SKM-1 (cell line): ENCODE results near the gene HOXD11.

Experiments used
- DNase-seq: peaks from one replicate; lab custom pipeline; 2025; ENCODE audit not compliant: unreplicated experiment; lab: John Stamatoyannopoulos, UW

Gene HOXD11

GRCh38 chr2:176147210-176147799 is 40.2 kb downstream of the HOXD11 start:
- DNase-seq = no peak

- DNase-seq = no peak
These were observed 40.9 kb downstream of the HOXD11 start for GRCh38 chr2:176147800-176148496.

GRCh38 chr2:176148751-176149421 is 41.8 kb downstream of the HOXD11 start:
- no peak for DNase-seq

GRCh38 chr2:176149481-176149938 is 42.4 kb downstream of the HOXD11 start:
- no peak for DNase-seq

GRCh38 chr2:176149939-176150583 is 43.0 kb downstream of the HOXD11 start:
- DNase-seq = no peak

- no peak for DNase-seq
These were observed 43.7 kb downstream of the HOXD11 start for GRCh38 chr2:176150584-176151441.

- DNase-seq = no peak
These were observed 44.6 kb downstream of the HOXD11 start, which contains the start of gene HOXD4 for GRCh38 chr2:176151442-176152287. HOXD4 (plus strand) TSS chr2:176151550; CDS start chr2:176151634, 84 bp downstream.

GRCh38 chr2:176152350-176153181 is 45.5 kb downstream of the HOXD11 start:
- no peak for DNase-seq

- DNase-seq = no peak
These were observed 47.6 kb downstream of the HOXD11 start for GRCh38 chr2:176154576-176155252.

GRCh38 chr2:176155356-176156044 is 48.4 kb downstream of the HOXD11 start:
- DNase-seq = no peak

GRCh38 chr2:176156301-176156806 is 49.3 kb downstream of the HOXD11 start:
- DNase-seq = no peak

GRCh38 chr2:176156807-176157498 is 49.9 kb downstream of the HOXD11 start, which contains the start of gene HOXD3:
HOXD3 (plus strand) TSS chr2:176157307; CDS start chr2:176169115, 11,808 bp downstream.
- DNase-seq = no peak

GRCh38 chr2:176157499-176158185 is 50.6 kb downstream of the HOXD11 start:
- DNase-seq = no peak

- DNase-seq = no peak
These were observed 51.1 kb downstream of the HOXD11 start for GRCh38 chr2:176158186-176158591.

GRCh38 chr2:176158855-176159662 is 52.0 kb downstream of the HOXD11 start:
- DNase-seq = no peak
